Neural crest cell (in vitro differentiated cells): ENCODE measurements around the gene CEP350. TPM values are rescaled to one million over a fixed set of nuclear protein-coding genes. Genes with fewer than 3 reads are reported as not detected.

Experiments
- DNase-seq: peaks from one replicate; pipeline ENCODE4 v3.0.0; 2021; ENCODE audit warnings: low read depth, mixed read lengths, low spot score
- H3K27ac Mint-ChIP-seq: one replicate; pipeline ENCODE4 v1.8.0; 2021; ENCODE audit warnings: mild to moderate bottlenecking, mixed read lengths; ENCODE audit not compliant: unreplicated experiment
- H3K27me3 Mint-ChIP-seq: 2 replicates; pipeline ENCODE4 v1.8.0; 2021; ENCODE audit warnings: low read depth, mild to moderate bottlenecking, mixed read lengths
- H3K36me3 Mint-ChIP-seq: 2 replicates; pipeline ENCODE4 v1.8.0; 2021; ENCODE audit warnings: low read depth, mild to moderate bottlenecking, mixed read lengths
- H3K4me1 Mint-ChIP-seq: 2 replicates; pipeline ENCODE4 v1.8.0; 2021; ENCODE audit warnings: mixed read lengths
- H3K4me3 Mint-ChIP-seq: one replicate; pipeline ENCODE4 v1.8.0; 2021; ENCODE audit warnings: mild to moderate bottlenecking, mixed read lengths
- H3K9me3 Mint-ChIP-seq: 2 replicates; pipeline ENCODE4 v1.8.0; 2021; ENCODE audit warnings: mixed read lengths
- total RNA-seq: library from RNA; stranded (reverse); gene quantifications from 2 replicates; pipeline ENCODE4 v1.2.1, GENCODE V29; 2021
- TF ChIP-seq, protein P1 (sequence below): fragments of 200-600 bp; sonication (generic); conservative IDR thresholded peaks from 2 replicates; pipeline ENCODE4 v1.5.0; 2021; ENCODE audit warnings: antibody characterized with exemption, mild to moderate bottlenecking

CEP350 gene
- total RNA-seq, 1 donor from 2014 or later: 44.8 TPM

DNA sequence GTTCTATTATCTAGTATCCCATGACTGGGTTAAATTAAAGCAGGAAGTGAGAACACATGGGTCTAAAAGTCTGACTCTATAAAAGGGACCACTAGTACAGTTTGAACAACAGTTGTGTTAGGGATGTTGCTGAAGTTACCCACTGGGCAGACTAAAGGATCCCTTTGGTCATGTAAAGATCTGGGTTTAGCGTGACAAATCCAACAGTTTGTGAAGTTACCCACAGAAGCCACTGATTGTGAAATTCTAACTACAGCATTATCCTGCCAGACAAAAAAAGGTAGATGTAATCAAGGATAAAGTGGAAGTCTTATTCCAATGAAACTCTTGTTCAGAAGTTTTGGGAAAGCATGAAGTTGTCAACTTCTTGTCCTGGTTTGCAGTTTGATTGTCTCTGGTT lies 205.7 kb downstream of the CEP350 start:
- DNase-seq: no peak
- Mint-ChIP-seq H3K4me3 (no peak overlapping the region), H3K4me1 (peaks cover 6% of the 10 kb centered on the region), H3K27me3 (peaks cover 5% of the 10 kb centered on the region), H3K27ac (no peak overlapping the region), H3K9me3 (no peaks in the 10 kb centered on the region), H3K36me3 (no peaks in the 10 kb centered on the region)
- TF ChIP-seq, protein P1, sequence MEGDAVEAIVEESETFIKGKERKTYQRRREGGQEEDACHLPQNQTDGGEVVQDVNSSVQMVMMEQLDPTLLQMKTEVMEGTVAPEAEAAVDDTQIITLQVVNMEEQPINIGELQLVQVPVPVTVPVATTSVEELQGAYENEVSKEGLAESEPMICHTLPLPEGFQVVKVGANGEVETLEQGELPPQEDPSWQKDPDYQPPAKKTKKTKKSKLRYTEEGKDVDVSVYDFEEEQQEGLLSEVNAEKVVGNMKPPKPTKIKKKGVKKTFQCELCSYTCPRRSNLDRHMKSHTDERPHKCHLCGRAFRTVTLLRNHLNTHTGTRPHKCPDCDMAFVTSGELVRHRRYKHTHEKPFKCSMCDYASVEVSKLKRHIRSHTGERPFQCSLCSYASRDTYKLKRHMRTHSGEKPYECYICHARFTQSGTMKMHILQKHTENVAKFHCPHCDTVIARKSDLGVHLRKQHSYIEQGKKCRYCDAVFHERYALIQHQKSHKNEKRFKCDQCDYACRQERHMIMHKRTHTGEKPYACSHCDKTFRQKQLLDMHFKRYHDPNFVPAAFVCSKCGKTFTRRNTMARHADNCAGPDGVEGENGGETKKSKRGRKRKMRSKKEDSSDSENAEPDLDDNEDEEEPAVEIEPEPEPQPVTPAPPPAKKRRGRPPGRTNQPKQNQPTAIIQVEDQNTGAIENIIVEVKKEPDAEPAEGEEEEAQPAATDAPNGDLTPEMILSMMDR: no peak

DNA sequence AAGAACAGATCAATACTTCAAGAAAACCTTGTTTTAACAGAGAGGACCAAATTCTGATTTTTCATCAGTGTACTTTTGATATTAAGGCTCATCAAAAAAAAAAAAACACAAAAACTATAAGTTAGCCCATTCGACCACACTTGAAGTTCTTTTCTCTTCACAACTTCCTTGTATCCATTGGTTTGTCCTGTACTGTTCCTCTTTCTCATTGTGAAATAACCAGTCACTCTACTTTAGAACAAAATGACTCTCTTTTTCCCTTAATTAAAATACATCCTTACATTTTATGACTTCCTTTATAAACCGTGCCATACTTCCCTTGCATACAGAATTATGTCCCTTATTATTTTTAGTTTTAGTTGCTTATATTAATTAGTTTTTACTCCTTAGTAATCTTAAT lies 208.4 kb downstream of the CEP350 start:
- Mint-ChIP-seq H3K4me1 (no peaks in the 10 kb centered on the region), H3K27ac (no peak overlapping the region), H3K4me3 (no peak overlapping the region), H3K9me3 (no peaks in the 10 kb centered on the region), H3K27me3 (no peaks in the 10 kb centered on the region), H3K36me3 (no peaks in the 10 kb centered on the region)
- TF ChIP-seq, protein P1: no peak
- no peak for DNase-seq

Other genes starting within 250 kb of the CEP350 start
- not detected in 2 replicates for gene FAM163A, start 211.5 kb upstream of the CEP350 start, total RNA-seq
- 76.2 and 78.0 TPM in 2 replicates for gene TOR1AIP2, start 77.0 kb upstream of the CEP350 start, total RNA-seq
- gene TOR1AIP1, start 72.5 kb upstream of the CEP350 start, total RNA-seq: 21.5 and 22.1 TPM in 2 replicates
- gene QSOX1, start 200.1 kb downstream of the CEP350 start, total RNA-seq: 34.7 and 39.8 TPM in 2 replicates